NCI-H1694 (cell line): Measurements from ENCODE around the gene AKTIP.
"Not testable (repeated sequence)": the region's sequence is repeated elsewhere in the genome, so short reads cannot be mapped to it uniquely, and the experiment has no call there.

Experiments used
- DNase-seq: peaks from one replicate; lab custom pipeline; 2025; lab: John Stamatoyannopoulos, UW

The AKTIP gene

DNA sequence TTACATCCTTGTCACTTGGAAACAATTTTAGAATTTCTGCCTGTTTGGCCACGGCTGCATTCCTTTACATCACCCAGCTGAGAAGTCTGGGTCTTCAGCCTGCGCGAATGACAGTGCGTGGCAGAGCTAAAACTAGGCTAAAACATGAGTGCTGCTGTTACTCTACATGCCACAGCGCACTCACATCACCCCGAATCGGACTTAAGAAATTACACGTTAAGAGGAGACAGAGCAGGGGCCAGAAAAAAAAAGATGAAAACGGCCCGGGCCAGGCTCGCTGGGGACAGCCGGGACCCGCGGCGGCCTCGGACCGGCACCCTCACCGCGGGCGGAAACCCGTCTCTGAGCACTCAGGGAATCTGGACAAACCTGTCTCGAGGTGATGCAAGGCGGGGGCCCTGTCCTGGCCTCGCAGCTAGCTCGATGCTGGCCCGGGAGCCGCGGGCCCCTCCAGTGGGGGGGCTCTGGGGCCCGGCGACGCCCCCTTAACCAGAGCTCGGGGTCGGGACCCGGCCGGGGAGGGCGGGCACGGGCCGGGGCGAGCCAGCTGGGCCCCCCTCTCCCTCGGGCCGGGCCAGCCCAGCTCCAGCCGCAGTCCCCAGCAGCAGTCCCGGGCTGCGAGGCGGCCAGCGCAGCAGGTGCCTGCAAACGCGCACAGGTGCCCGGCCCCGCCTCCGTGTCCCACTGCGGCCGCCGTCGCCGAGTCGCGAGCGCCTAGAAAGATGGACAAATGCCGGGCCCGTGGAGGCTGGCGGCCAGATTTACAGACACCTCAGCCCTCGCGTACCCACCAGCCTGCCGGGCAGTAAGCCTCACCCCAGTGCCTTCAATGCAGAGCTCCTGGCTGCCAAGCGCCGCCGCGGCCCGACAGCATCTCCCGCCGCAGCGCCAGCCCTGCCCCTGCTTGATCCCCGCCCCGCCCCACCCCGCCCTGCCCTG lies at the start of gene AKTIP:
AKTIP (minus strand) TSS at position 879 of the 939 bp plus-strand sequence. CDS start 2,950 bp downstream, outside the sequence.
- DNase-seq = no peak

DNA sequence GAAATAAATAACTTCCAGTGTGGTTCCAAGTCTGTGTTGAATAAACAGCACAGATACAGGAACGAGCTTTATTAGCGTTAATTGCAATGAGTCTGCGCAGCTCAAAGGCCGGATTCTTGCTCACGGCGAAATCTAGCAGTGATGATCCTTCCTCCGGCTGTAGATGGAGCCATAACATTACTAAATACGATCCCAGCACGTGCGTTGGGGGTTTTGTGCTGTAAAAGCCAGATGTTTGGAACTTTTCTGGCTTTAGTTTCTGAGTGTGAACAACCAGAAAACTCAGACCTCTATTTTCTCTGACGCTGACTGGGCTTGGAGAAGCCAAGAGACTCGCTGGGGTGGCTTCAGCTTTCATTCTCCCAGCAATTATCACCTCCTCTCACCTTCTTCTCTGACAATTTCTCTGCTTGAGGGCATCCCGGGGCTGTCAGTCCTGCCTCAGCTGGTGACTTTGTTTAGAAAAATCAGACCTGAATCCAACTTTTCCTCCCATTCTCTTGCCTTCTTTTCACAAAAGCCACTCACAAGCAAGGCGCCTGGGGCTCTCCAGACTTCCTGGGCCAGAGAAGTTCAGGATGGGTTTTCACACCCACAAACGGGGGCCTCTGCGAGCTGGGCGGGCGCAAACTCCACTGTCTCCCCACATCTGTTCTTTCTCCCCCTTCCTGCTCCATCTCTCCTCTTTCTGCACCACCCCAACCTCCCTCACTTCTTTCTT lies 47.1 kb upstream of the AKTIP start:
- peak; percentile 77 for DNase-seq

DNA sequence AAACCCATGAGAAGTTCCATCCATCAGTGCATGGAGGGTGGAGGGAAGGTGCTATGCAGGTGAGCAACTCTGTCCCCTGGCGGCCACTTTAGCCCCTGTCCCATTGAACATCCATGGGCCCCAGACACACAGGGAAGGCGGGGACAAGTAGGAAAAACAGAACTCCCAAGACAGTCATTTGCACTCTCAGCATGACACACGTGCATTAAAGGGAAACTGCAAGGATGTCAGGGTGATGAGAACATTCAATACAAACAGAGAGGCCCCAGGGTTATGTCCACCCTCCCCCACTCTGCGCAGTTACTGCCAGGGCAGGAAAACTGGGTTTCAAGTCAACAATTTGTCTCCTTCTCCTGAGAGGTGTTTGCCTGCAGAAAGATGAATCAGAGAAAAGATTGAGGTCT lies 44.0 kb upstream of the AKTIP start:
- no peak for DNase-seq

DNA sequence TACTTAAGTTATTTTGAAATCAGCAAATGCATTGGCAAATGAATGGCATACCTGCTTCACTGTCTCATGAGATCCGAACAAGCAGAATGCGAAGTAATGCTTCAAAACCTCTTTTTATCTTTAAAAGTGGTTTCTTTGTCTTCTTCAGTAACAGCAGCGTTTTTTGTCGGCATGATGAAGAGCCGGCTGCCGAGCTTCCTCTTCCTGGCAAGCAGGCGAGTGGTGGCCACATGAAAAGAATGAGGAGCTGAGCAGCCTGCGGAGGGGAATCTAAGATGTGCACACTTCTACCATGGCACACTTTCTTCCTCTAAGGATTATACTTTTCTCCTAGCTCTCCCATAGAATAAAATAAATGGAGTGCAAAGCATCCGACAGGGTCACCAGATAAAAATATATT lies 42.4 kb upstream of the AKTIP start:
- no peak for DNase-seq

DNA sequence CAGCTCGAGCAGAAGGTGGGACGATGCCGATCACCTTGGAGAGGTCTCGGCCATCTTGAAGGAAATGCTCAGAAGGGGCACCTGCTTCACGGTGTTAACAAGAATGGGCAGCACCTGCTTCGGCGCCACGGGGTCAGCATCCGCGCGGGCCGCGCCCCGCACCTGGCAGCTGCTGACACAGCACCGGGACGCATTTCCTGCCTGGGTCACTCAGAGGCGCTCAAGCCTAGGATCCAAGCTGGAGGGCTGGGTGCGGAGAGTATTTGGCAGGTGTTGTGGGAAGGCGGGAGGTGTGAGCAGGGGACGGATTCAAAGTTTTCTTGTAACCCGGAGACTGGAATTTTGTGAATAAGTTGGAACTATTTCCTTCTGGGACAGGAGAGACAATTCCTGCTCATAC lies 39.3 kb upstream of the AKTIP start:
- no peak for DNase-seq

DNA sequence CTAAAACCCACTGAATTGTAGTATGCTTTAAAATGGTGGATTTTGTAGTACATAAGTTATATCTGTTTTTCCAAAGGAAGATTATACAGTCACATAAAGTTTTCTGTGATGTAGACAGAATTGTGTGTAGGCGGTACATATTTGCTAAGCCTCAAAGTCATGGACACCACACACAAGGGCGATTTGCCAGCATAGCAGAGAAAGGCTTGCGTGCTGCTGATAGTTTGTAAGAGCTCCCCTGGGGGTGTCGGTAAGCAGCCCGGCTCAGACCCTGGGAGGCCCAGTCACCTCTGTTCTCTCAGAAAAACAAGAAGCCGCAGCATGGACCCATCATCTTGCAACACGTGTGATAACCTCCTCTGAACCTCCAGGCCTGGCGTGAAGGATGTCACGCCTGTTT lies 38.3 kb upstream of the AKTIP start:
- DNase-seq = no peak

DNA sequence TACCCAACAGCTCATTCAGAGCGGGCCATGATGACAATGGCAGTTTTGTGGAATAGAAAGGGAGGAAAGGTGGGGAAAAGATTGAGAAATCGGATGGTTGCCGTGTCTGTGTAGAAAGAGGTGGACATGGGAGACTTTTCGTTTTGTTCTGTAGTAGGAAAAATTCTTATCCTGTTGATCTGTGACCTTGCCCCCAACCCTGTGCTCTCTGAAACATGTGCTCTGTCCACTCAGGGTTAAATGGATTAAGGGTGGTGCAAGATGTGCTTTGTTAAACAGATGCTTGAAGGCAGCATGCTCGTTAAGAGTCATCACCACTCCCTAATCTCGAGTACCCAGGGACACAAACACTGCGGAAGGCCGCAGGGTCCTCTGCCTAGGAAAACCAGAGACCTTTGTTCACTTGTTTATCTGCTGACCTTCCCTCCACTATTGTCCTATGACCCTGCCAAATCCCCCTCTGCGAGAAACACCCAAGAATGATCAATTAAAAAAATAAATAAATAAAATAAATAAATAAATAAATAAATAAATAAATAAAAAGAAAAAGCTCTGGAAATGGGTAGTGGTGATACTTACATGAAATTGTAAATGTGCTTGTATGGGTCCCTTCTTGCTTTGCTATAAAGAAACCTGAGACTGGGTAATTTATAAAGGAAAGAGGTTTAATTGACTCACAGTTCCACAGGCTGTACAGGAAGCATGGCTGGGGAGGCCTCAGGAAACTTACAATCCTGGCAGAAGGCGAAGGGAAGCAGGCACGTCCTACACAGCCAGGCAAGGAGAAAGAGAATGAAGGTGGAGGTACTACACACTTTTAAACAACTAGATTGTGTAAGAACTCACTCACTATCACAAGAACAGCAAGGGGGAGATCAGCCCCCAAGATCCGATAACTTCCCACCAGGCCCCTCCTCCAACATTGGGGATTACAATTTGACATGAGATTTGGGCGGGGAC lies 37.0 kb upstream of the AKTIP start:
- not testable (repeated sequence) for DNase-seq

DNA sequence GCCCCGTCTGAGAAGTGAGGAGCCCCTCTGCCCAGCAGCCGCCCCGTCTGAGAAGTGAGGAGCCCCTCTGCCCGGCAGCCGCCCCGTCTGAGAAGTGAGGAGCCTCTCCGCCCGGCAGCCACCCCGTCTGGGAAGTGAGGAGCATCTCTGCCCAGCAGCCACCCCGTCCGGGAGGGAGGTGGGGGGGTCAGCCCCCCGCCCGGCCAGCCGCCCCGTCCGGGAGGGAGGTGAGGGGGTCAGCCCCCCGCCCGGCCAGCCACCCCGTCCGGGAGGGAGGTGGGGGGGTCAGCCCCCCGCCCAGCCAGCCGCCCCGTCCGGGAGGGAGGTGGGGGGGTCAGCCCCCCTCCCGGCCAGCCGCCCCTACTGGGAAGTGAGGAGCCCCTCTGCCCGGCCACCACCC lies 36.3 kb upstream of the AKTIP start:
- DNase-seq = not testable (repeated sequence)

DNA sequence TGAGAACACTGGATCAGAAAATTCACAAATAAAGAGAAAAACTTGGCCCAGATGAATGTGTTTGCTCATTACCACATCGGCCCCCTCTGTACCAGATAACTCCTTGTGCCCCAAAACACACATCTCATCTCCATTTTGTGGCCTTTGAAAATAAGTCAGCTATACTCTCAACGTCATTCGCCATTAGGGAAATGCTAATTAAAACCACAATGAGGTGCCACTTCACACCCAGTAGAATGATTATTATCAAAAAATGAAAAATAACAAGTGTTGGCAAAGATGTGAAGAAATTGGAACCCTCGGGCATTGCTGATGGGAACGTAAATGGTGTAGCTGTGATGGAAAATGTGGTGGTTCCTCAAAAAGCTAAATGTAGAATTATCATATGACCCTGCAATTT lies 34.6 kb upstream of the AKTIP start:
- DNase-seq = no peak

DNA sequence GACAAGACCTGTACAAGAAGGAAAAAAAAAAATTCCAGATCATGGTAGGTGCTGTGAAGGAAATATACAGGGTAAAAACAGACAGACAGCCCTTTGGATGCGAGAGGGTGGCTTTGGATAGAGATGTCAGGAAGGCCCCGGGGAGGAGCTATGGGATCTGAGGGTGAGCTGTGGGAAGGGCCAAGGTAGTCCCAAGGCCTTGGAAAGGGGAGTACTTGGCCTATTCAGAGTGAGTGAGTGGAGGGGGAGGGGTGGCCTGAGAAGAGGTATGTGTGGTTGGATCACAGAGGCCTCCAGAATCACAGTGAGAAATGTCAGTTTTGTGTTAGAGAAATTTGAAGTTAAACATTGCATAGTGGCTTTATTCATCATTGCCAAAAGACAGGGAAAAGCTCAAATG lies 31.2 kb upstream of the AKTIP start:
- DNase-seq = no peak

DNA sequence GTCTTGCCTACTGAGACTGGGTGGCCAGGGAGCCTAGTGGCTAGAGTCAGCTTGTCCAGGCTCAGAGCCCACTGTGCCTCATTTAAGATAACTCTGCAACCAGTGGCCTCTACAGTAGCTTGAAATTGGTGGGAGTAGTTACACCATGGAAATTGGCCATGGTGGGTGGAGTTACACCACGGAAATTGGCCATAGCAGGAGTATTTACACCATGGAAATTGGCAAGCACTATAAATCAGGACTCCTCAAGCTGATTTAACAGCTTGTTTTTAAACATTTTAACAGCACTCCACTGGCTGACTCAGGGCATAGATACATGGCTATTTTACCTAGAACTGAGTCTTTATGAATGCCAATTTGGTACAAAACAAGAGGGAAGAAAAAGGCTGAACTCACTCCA lies 27.7 kb upstream of the AKTIP start:
- DNase-seq = no peak

DNA sequence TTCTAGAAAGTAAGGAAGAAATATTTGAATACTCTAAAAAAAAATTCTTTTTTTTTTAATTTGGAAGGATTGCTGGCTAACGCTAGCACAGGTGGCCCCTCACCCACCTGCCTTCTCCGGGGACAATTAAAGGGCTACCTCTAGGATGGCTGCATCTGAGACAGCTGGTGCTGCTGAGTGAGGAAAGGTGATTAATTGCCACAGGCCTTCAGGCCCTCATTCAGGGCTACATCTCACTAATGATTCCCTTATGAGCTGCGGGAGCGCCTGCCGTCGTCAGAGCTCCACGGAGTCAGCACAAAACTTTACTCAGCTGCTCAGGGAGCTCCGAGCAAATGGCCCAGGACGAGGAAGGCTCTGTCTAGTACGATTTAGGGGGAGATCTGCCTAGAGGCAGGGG lies 27.0 kb upstream of the AKTIP start:
- no peak for DNase-seq

DNA sequence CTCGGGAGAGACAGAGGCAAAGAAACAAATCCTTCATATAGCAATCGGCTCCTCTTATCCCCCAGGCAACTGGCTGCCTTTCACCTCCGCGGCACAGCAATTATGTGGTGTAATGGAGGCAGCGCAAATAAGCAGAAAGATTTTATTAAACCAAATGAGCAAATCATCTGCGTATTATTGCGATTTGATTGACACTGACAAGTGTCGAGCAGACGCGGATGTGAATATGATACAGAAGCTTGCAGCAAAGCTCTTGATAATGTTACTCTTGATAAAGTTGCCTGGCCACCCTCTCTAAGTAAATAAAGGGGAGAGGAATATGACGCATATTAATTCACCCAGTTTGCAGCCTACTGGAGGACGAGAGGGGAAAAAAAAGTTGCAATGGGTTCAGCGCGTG lies 26.5 kb upstream of the AKTIP start:
- no peak for DNase-seq

DNA sequence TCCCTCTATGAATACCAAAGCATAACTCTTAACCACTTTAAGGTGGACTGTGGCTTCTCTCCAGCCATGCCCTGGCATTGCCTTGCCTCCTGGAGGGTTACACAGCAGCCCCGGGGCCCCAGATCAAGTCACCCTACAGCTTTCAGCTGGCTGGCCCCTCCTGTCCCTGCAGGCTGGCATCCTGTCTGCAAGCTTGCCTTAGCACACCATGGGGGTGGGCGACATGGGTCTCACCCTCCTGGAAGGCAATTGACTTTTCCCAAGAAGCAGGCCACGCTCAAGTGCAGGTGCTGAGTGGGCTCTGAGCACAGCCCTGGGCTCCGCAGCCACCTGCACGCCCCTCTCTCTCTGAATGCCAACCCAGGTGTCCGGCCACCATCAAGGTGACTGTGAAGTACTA lies 25.8 kb upstream of the AKTIP start:
- DNase-seq = no peak

DNA sequence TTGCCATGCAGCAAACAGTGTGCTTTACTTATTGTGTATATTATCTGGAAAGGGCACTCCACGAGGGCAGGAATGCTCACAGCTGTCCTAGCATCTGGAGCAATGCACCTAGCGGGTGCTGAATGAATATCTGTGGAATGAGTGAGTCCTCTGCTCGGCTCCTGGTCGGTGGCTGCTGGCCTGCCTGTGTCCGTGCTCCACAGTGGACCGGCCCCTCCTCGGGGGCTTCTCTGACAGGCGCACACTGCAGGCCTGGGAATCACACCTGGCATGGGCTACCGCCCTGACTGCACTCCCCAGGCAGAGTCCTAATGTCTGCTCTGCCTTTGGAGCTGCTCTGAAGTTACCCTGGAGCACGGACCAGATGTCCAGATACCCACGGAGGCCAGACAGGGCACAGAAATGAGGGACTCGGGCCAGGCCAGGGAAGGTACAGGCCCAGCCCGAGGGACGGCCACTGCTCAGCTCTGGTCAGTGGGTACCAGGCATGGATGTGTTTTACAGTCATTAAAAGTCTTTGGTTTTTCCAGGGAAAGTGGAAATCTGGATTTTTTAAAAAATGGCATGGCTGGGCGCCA lies 21.1 kb upstream of the AKTIP start:
- DNase-seq = no peak

DNA sequence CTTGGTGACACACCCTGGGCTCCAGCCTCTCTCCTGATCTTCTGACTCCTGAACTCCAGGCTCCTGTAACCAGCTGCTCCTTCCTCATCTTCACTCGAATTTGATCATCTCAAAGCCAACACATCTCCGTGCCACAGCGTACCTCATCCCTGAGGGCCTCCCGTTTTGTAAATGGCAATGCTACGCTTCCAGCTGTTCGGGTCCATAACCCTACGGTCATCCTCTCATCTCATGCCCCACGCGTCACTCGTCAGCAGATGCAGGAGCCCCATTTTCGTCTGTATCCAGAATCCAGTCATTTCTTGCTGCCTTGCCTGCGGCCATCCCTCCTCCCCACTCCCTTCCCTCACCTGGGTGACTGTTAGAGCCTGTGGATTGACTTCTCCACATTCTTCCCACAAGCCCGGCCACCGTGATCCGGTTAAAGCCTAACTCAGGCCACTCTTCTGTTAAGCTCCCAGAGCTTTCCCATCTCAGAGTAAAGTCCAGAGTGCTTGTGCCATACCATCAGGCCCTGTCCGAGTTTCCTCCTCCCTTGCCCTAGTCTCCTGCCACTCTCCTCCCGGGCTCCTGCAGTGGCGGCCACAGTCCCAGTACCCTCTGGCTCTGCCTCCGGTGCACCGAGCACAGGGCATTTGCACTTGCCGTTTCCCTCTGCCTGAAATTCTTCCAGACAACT lies 20.3 kb upstream of the AKTIP start:
- DNase-seq = no peak

DNA sequence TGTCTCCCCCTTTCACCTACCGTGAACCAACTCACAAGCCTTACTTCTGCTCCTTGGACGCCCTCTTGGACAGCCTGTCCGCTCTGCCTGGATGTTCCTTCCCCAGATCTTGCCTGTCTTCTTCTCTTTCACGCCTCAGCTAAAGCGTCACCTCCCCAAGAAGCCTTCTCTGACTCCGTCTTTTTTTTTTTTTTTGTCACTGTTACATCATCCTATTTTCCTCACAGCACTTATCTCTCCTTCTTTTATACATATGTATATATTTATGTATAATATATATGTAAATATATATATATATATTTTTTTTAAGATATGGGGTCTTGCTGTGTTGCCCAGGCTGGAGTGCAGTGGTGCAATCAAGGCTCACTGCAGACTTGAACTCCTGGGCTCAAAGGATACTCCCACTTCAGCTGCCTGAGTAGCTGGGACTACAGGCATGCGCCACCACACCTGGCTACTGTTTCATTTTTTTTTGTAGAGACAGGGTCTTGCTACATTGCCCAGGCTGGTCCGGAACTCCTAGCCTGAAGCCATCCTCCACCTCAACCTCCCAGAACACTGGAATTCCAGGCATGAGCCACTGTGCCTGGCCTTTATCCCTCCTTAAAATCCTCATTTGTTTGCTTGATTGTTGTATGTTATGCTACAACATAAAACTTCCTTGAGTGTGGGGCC lies 16.5 kb upstream of the AKTIP start:
- DNase-seq = no peak

DNA sequence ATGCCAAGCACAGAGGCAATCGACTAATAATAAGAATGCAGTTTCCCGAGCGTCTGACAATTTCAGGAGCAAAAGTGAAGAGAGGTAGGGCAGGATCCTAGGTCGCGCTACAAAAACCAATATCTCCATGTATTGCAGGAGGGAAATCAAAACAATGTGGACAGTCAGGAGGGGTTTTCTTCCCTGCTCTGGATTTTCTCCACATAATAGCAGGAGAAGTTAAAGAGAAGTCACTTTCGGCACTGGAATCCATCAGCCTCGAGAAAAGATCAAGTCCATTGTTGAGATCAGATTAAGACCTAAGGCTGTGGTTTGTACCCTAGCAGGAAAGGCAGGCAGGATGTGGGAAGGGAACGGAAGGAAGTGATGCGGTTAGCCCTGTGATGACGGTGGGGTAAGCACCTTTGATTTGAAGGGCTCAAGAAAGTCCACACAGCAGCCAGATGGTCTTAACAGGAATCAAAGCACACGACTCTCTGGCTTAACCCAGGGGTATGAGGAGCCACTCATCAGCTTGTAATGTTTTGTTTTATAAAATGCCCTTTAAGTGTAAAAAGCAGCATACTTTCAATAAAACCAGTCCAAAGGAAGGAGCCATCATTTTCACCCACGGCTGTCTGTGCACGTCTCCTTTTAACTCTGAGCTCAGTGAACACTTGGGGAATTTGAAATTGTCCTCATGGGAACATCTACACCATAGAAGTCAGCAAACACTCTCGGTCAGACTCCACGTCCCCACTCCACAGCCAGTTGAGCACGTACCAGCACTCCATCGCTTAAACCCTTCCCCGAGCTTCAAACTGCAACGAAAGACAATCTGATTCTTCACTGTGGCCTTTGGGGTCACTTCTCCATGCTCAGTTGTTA lies 15.8 kb upstream of the AKTIP start:
- DNase-seq = no peak

DNA sequence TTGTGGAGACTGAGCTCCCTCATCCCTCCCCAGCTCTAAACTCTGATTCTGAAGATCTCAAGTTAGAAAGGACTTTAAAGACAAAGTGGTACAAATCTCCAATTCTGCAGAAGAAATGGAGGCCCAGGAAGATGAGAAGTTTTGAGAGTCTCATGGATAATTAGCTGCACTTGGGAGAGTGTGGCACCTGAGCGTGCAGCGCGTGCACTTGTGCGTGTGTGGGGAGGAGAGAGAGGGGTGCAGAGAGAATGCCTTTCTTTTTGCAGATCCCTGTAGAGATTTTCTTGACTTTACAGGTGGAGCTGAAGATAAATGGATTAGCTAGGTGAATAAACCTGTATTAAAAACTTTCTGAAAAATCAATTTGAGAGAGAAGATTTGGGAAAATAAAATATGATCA lies 14.8 kb upstream of the AKTIP start:
- no peak for DNase-seq

DNA sequence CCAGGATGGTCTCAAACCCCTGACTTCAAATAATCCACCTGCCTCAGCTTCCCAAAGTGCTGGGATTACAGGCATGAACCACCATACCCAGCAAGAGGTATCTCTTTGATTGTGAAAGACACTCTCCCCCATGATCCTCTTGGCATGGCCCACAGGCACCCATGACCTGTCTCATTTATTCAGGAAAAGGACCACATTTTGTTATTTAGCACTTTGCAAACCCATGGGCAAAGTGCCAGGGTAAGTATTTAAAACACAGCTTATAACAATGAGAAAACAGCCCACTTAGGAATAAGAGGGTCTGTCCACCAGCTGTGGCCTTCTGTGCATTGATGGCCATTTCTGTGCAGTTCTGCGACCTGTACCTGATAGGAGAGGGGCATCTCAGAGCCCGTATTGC lies 12.8 kb upstream of the AKTIP start:
- no peak for DNase-seq
